Body of pancreas (tissue), 4 donors: Measurements from ENCODE around the gene STOML1. TPM values are rescaled to one million over a fixed set of nuclear protein-coding genes. Genes with fewer than 3 reads are reported as not detected.

Source experiments
- ATAC-seq: fragments of 150-250 bp; one replicate; pipeline ENCODE4 v1.9.1; 2016
- DNase-seq, 4 donors: peaks; one replicate each; pipeline ENCODE4 v3.0.0-alpha.2; 2019
- H3K27ac ChIP-seq, 4 donors: fragments of 200-600 bp; sonication (generic); 1 replicate in 3 of 4; 2 replicates in 1 of 4; pipeline versions ENCODE4 v1.5.1 to v1.6.1; 2016 to 2019; ENCODE audit warnings: mild to moderate bottlenecking in 1 of 4, mixed read lengths in 1 of 4, moderate library complexity in 1 of 4
- H3K27me3 ChIP-seq, 2 donors: fragments of 200-600 bp; sonication (generic); one replicate each; pipeline ENCODE4 v1.6.0; 2016; ENCODE audit warnings: mild to moderate bottlenecking in 1 of 2
- H3K36me3 ChIP-seq, 2 donors: fragments of 200-600 bp; sonication (generic); replicated peaks in 1 of 2; 2 replicates each; pipeline ENCODE4 v1.5.1; 2016; ENCODE audit warnings: low read depth in 2 of 2; ENCODE audit not compliant: insufficient read depth in 1 of 2
- H3K4me1 ChIP-seq: fragments of 200-600 bp; sonication (generic); one replicate; pipeline ENCODE4 v1.6.0; 2016
- H3K4me3 ChIP-seq, 2 donors: fragments of 200-600 bp; sonication (generic); 1 replicate in 1 of 2; 2 replicates in 1 of 2; pipeline ENCODE4 v1.5.1; 2016 to 2019
- H3K9me3 ChIP-seq, 3 donors: fragments of 200-600 bp; sonication (generic); 1 replicate in 2 of 3; 2 replicates in 1 of 3; pipeline ENCODE4 v1.5.1; 2016
- POLR2A ChIP-seq, 3 donors: fragments of 450-650 bp; IDR thresholded peaks; one replicate each; pipeline ENCODE4 v1.6.1; 2016; ENCODE audit warnings: antibody characterized with exemption in 3 of 3, mild to moderate bottlenecking in 2 of 3
- WGBS, 2 donors: methylation state at CpG; one replicate each; pipeline ENCODE4 v1.1.5; 2017; 5-methylcytosine and 5-hydroxymethylcytosine counted together
- intact Hi-C: fragments of 100-400 bp; cut with DNase I; formaldehyde crosslinking; loops from one replicate; pipeline ENCODE4 v1.15.1; 2023
- total RNA-seq, 2 donors: library from RNA; depleted of rRNA; stranded (reverse); fragments of >200 nt; gene quantifications; one replicate each; pipeline ENCODE4 v1.1.0, GENCODE V29; 2016
- TF ChIP-seq, protein P1 (sequence below), 7 experiments: fragments of 450-650 bp in 4 of 7; fragments of 200-600 bp in 3 of 7; sonication (generic) in 3 of 7; IDR thresholded peaks; one replicate each; pipeline ENCODE4 v1.5.1; 2016 to 2019; ENCODE audit warnings: antibody characterized with exemption in 7 of 7

STOML1 gene
- total RNA-seq, 2 donors from 2014 or later, result 6.0 to 10.2 TPM

- no peaks in the 10 kb centered on the region for H3K27me3 ChIP-seq
- WGBS, 2 donors, result 59 to 67% methylated on average over 1 to 2 of the region's 2 CpGs
- intact Hi-C loops, result no loop called here
- H3K9me3 ChIP-seq, result no peaks in the 10 kb centered on the region
- H3K27ac ChIP-seq, result no peak overlapping the region
- no peak for TF ChIP-seq POLR2A (IDR thresholded peaks at IDR 0.05)
- TF ChIP-seq, protein P1, sequence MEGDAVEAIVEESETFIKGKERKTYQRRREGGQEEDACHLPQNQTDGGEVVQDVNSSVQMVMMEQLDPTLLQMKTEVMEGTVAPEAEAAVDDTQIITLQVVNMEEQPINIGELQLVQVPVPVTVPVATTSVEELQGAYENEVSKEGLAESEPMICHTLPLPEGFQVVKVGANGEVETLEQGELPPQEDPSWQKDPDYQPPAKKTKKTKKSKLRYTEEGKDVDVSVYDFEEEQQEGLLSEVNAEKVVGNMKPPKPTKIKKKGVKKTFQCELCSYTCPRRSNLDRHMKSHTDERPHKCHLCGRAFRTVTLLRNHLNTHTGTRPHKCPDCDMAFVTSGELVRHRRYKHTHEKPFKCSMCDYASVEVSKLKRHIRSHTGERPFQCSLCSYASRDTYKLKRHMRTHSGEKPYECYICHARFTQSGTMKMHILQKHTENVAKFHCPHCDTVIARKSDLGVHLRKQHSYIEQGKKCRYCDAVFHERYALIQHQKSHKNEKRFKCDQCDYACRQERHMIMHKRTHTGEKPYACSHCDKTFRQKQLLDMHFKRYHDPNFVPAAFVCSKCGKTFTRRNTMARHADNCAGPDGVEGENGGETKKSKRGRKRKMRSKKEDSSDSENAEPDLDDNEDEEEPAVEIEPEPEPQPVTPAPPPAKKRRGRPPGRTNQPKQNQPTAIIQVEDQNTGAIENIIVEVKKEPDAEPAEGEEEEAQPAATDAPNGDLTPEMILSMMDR (IDR thresholded peaks at IDR 0.05), result no peak
- DNase-seq (no peak), ATAC-seq (no peak)
- H3K4me1 ChIP-seq, result peaks cover 52% of the 10 kb centered on the region
- H3K36me3 ChIP-seq, result no peaks in the 10 kb centered on the region
- no peak overlapping the region for H3K4me3 ChIP-seq
Observed at GRCh38 chr15:73931441-73931840, 60.7 kb downstream of the STOML1 start.

GRCh38 chr15:73930790-73931281, 61.3 kb downstream of the STOML1 start:
- intact Hi-C loops, result no loop called here
- WGBS, 2 donors, result 80 to 92% methylated on average over 6 to 7 of the region's 7 CpGs
- no peak overlapping the region for H3K27ac ChIP-seq
- ATAC-seq (no peak), DNase-seq (no peak)
- H3K36me3 ChIP-seq, result no peaks in the 10 kb centered on the region
- H3K9me3 ChIP-seq, result no peaks in the 10 kb centered on the region
- H3K4me3 ChIP-seq, result no peak overlapping the region
- TF ChIP-seq, protein P1 (IDR thresholded peaks at IDR 0.05), result no peak
- no peak for TF ChIP-seq POLR2A (IDR thresholded peaks at IDR 0.05)
- peaks cover 52% of the 10 kb centered on the region for H3K4me1 ChIP-seq
- no peaks in the 10 kb centered on the region for H3K27me3 ChIP-seq

GRCh38 chr15:73930371-73930770, 61.7 kb downstream of the STOML1 start:
- no peaks in the 10 kb centered on the region for H3K9me3 ChIP-seq
- WGBS, 2 donors, result 74 to 93% methylated on average over 6 to 7 of the region's 8 CpGs
- H3K4me3 ChIP-seq, result no peak overlapping the region
- intact Hi-C loops, result no loop called here
- H3K4me1 ChIP-seq, result peaks cover 53% of the 10 kb centered on the region
- DNase-seq, result peak in 1 of 4 donors; percentile 33
- H3K27ac ChIP-seq, result no peak overlapping the region
- TF ChIP-seq POLR2A (IDR thresholded peaks at IDR 0.05), result no peak
- TF ChIP-seq, protein P1 (IDR thresholded peaks at IDR 0.05), result no peak
- no peaks in the 10 kb centered on the region for H3K36me3 ChIP-seq
- no peaks in the 10 kb centered on the region for H3K27me3 ChIP-seq
- ATAC-seq, result no peak

- TF ChIP-seq, protein P1 (IDR thresholded peaks at IDR 0.05), result no peak
- no peak for TF ChIP-seq POLR2A (IDR thresholded peaks at IDR 0.05)
- H3K9me3 ChIP-seq, result no peaks in the 10 kb centered on the region
- DNase-seq, result no peak
- no peak overlapping the region for H3K4me3 ChIP-seq
- WGBS, 2 donors, result 60 to 78% methylated on average over 5 of the region's 5 CpGs
- H3K27ac ChIP-seq, result no peak overlapping the region
- no peak for ATAC-seq
- H3K27me3 ChIP-seq, result no peaks in the 10 kb centered on the region
- H3K4me1 ChIP-seq, result peaks cover 47% of the 10 kb centered on the region
- H3K36me3 ChIP-seq, result no peaks in the 10 kb centered on the region
- intact Hi-C loops, result no loop called here
Observed at GRCh38 chr15:73928971-73929627, 63.0 kb downstream of the STOML1 start.

Other genes with a start within 250 kb of the STOML1 start
- 1 to 10 TPM; 1.3 to 3.6 TPM for gene INSYN1, start 238.9 kb downstream of the STOML1 start, total RNA-seq
- gene TBC1D21, start 118.7 kb downstream of the STOML1 start, total RNA-seq, result not detected
- gene LOXL1, start 65.8 kb downstream of the STOML1 start, total RNA-seq, result 10 to 100 TPM in 1 of 2 donors, 1 to 10 TPM in 1; 8.6 to 14.5 TPM
- 10 to 100 TPM; 27.8 to 38.2 TPM for gene PML, start 2.4 kb upstream of the STOML1 start, total RNA-seq
- gene GOLGA6A, start 90.3 kb upstream of the STOML1 start, total RNA-seq, result not detected
- not detected for gene ISLR2, start 138.3 kb upstream of the STOML1 start, total RNA-seq
- gene ISLR, start 181.4 kb upstream of the STOML1 start, total RNA-seq, result 10 to 100 TPM; 10.5 to 15.8 TPM
- not detected for gene STRA6, start 210.5 kb upstream of the STOML1 start, total RNA-seq
- gene CCDC33, start 244.0 kb upstream of the STOML1 start, total RNA-seq, result not detected